ENCODE data around the gene TCHP.

The TCHP gene

GRCh38 chr12:109930028-109930800 is 30.1 kb downstream of the TCHP start:
- H3K27ac ChIP-seq, result no peak overlapping the region
- POLR2A ChIA-PET (ENCODE audit: low non-redundant PET), result interaction anchor here (0.5 kb wide), 1 partner anchor 14 kb away, joined by 3 read pairs; no protein-coding TSS in a partner anchor
- CTCF ChIA-PET, result no interaction called here
- DNase-seq (ENCODE audit: low spot score), result no peak
- TF ChIP-seq, protein P1, sequence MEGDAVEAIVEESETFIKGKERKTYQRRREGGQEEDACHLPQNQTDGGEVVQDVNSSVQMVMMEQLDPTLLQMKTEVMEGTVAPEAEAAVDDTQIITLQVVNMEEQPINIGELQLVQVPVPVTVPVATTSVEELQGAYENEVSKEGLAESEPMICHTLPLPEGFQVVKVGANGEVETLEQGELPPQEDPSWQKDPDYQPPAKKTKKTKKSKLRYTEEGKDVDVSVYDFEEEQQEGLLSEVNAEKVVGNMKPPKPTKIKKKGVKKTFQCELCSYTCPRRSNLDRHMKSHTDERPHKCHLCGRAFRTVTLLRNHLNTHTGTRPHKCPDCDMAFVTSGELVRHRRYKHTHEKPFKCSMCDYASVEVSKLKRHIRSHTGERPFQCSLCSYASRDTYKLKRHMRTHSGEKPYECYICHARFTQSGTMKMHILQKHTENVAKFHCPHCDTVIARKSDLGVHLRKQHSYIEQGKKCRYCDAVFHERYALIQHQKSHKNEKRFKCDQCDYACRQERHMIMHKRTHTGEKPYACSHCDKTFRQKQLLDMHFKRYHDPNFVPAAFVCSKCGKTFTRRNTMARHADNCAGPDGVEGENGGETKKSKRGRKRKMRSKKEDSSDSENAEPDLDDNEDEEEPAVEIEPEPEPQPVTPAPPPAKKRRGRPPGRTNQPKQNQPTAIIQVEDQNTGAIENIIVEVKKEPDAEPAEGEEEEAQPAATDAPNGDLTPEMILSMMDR (conservative IDR thresholded peaks at IDR 0.05; ENCODE audit: low read depth), result no peak

GRCh38 chr12:109931143-109931542 is 31.1 kb downstream of the TCHP start:
- TF ChIP-seq, protein P1 (conservative IDR thresholded peaks at IDR 0.05; ENCODE audit: low read depth), result no peak
- no peak overlapping the region for H3K27ac ChIP-seq
- DNase-seq (ENCODE audit: low spot score), result no peak
- ChIA-PET POLR2A (ENCODE audit: low non-redundant PET) (interaction anchor here (0.5 kb wide), 1 partner anchor 13 kb away, joined by 3 read pairs; no protein-coding TSS in a partner anchor), CTCF (no interaction called here)

DNA sequence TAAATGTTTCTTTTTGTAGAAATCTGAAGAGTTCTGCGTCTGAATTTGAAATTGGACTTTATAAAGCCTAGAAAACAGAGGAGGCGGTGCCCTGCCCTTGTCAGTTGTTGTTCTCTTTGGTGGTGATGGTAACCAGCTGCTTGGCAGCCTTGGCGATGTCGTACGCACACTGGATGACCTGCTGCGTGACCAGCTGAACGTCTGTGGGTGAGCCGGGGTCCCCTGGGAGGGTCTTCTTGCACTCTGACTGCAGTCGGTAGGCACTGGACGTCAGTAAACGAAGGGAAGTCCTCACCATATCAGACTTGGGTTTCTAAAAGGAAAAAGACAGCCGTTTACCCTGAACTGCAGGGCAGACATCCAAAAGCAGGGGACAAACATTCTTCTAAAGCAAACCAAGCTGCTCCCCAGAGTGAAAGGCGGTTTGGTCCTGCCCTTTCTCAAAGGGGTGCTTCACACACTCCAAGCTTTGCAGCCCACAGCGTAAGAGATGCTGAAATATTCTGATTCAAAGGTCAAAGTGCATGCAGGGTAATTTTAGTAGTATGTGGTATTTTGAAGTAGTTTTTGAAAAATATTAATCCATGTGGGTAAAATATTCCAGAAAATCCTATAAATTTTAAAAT is 32.9 kb downstream of the TCHP start:
- ChIA-PET CTCF (interaction anchor here (0.6 kb wide), 1 partner anchor 500 kb away, joined by 3 read pairs; no protein-coding TSS in a partner anchor), POLR2A (ENCODE audit: low non-redundant PET) (no interaction called here)
- H3K27ac ChIP-seq, result no peak overlapping the region
- no peak for DNase-seq (ENCODE audit: low spot score)
- TF ChIP-seq, protein P1 (conservative IDR thresholded peaks at IDR 0.05; ENCODE audit: low read depth), result no peak

- ChIA-PET POLR2A (ENCODE audit: low non-redundant PET) (no interaction called here), CTCF (interaction anchor here (0.6 kb wide), 1 partner anchor 508 kb away, joined by 4 read pairs; no protein-coding TSS in a partner anchor)
- no peak for DNase-seq (ENCODE audit: low spot score)
- TF ChIP-seq, protein P1 (conservative IDR thresholded peaks at IDR 0.05; ENCODE audit: low read depth), result no peak
- no peak overlapping the region for H3K27ac ChIP-seq
Observed at GRCh38 chr12:109934026-109934425, 34.0 kb downstream of the TCHP start.

DNA sequence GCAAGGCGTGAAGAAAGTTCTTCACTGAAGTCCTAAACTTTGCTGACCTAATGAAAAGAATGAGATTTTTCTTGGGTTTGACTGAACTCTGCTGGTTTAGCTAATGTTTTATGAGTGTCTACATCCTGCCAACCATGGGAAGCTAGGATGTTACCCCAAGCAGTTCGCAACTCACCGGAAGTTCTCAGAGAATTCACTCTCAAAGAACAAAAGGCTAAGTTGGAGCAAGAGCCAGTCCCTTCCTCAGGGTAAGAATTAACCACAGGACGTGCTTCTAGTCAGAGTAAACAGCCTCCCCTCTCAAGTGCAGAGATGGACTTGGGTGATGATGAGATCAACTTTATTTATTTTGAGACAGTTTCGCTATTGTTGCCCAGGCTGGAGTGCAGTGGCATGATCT is 37.3 kb downstream of the TCHP start:
- DNase-seq (ENCODE audit: low spot score), result no peak
- TF ChIP-seq, protein P1 (conservative IDR thresholded peaks at IDR 0.05; ENCODE audit: low read depth), result no peak
- POLR2A ChIA-PET (ENCODE audit: low non-redundant PET), result no interaction called here
- no peak overlapping the region for H3K27ac ChIP-seq
- CTCF ChIA-PET, result interaction anchor here (0.6 kb wide), 1 partner anchor 17 kb away, joined by 7 read pairs; no protein-coding TSS in a partner anchor

DNA sequence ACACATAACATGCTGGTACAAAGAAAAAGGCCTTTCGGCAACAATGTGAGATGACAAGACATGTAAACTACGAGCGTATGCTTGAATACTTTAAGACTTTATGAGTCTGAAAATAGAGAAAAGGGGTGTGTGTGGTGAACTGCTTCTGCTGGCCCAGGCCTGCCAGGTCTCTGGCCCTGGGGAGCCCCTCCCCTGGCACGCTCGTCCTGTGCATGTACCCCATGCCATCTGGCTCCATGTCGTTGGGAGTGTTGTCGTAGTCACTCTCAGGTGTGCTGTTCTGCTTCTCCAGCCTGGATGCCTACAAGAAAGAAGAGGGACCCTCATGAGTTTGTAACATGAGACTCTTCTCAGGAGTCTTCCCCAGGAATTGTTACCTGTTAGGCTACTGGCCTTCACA is 38.9 kb downstream of the TCHP start:
- CTCF ChIA-PET, result interaction anchor here (0.6 kb wide), 1 partner anchor 30 kb away, joined by 5 read pairs; no protein-coding TSS in a partner anchor
- DNase-seq (ENCODE audit: low spot score), result no peak
- POLR2A ChIA-PET (ENCODE audit: low non-redundant PET), result no interaction called here
- TF ChIP-seq, protein P1 (conservative IDR thresholded peaks at IDR 0.05; ENCODE audit: low read depth), result no peak
- H3K27ac ChIP-seq, result no peak overlapping the region
